ENCODE results near the gene CEACAM8. TPM values are rescaled to one million over a fixed set of nuclear protein-coding genes. Genes with fewer than 3 reads are reported as not detected.
A peak's percentile ranks its signal among the peaks of the same experiment; 100 is the strongest.
"Not testable (repeated sequence)": the region's sequence is repeated elsewhere in the genome, so short reads cannot be mapped to it uniquely, and the experiment has no call there.

CEACAM8 gene
- total RNA-seq, 2 experiments from 2014 or later: not detected

- intact Hi-C loops (cut with DNase I, micrococcal nuclease); H3K9me3 Mint-ChIP-seq (ENCODE audit: low read depth); DNase-seq; POLR2A ChIA-PET; H3K36me3 Mint-ChIP-seq (ENCODE audit: low read depth); H3K27ac Mint-ChIP-seq; H3K4me3 Mint-ChIP-seq; H3K27me3 Mint-ChIP-seq; H3K4me1 Mint-ChIP-seq; ATAC-seq: not testable (repeated sequence)
- CTCF ChIA-PET: interaction anchor here (10.8 kb wide), 1 partner anchor 84 kb away, joined by 107 read pairs; no protein-coding TSS in a partner anchor
Observed at GRCh38 chr19:42535276-42535675, 59.4 kb downstream of the CEACAM8 start.

GRCh38 chr19:42534391-42534790 is 60.3 kb downstream of the CEACAM8 start:
- Mint-ChIP-seq H3K4me1 (peaks cover under 1% of the 10 kb centered on the region), H3K4me3 (no peak overlapping the region), H3K9me3 (ENCODE audit: low read depth) (no peaks in the 10 kb centered on the region), H3K36me3 (ENCODE audit: low read depth) (no peaks in the 10 kb centered on the region), H3K27me3 (peaks cover 2% of the 10 kb centered on the region), H3K27ac (no peak overlapping the region)
- intact Hi-C loops (cut with DNase I, micrococcal nuclease): no loop called here
- no peak for DNase-seq
- ChIA-PET POLR2A (no interaction called here), CTCF (interaction anchor here (0.5 to 10.8 kb wide), 2 partner anchors 83 to 161 kb away, joined by 3 to 107 read pairs; no protein-coding TSS in a partner anchor)
- no peak for ATAC-seq

- Mint-ChIP-seq H3K4me3 (no peak overlapping the region), H3K36me3 (ENCODE audit: low read depth) (no peaks in the 10 kb centered on the region), H3K27me3 (no peaks in the 10 kb centered on the region), H3K9me3 (ENCODE audit: low read depth) (no peaks in the 10 kb centered on the region), H3K4me1 (peaks cover 15% of the 10 kb centered on the region), H3K27ac (no peak overlapping the region)
- DNase-seq: no peak
- ChIA-PET CTCF (interaction anchor here (10.8 kb wide), 1 partner anchor 82 kb away, joined by 107 read pairs; no protein-coding TSS in a partner anchor), POLR2A (no interaction called here)
- ATAC-seq: no peak
- intact Hi-C loops (cut with DNase I, micrococcal nuclease): no loop called here
Observed at GRCh38 chr19:42532891-42533290, 61.8 kb downstream of the CEACAM8 start.

DNA sequence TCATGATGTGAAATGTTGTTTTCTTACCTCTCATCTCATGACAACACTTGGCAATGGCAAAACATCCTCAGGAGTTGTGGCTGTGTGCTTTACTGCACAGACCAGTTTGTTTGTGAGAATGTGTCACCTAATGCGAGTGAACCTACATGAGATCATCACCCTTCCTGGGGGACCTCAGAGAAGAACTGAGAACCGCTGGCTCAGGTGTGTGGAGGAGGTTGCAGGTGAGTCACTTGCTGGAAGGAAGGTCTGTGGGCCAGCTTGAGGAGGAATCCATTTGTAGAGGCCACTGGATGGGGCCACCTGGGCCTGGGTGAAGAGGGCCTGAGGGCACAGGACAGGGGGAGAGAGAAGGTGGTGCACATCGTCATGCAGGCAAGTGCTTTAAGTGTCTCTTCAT is 63.4 kb downstream of the CEACAM8 start:
- intact Hi-C loops (cut with DNase I, micrococcal nuclease): no loop called here
- Mint-ChIP-seq H3K9me3 (ENCODE audit: low read depth) (no peaks in the 10 kb centered on the region), H3K4me3 (no peak overlapping the region), H3K27ac (no peak overlapping the region), H3K27me3 (no peaks in the 10 kb centered on the region), H3K36me3 (ENCODE audit: low read depth) (no peaks in the 10 kb centered on the region), H3K4me1 (peaks cover 24% of the 10 kb centered on the region)
- DNase-seq: peak; percentile 23
- ChIA-PET CTCF (interaction anchor here (0.7 to 10.8 kb wide), 7 partner anchors 16 to 127 kb away, joined by 3 to 107 read pairs (median 6); partner anchors contain the start of gene CXCL17), POLR2A (no interaction called here)
- no peak for ATAC-seq

Other genes with a start within 250 kb of the CEACAM8 start
- gene CNFN, start 204.6 kb downstream of the CEACAM8 start, total RNA-seq: not detected
- 10 to 100 TPM; 27.8 to 32.8 TPM for gene LIPE, start 167.5 kb downstream of the CEACAM8 start, total RNA-seq
- gene CXCL17, start 152.0 kb downstream of the CEACAM8 start, total RNA-seq: not detected
- gene CEACAM1, start 66.4 kb downstream of the CEACAM8 start, total RNA-seq: 1 to 10 TPM; 2.0 to 3.6 TPM
- not detected for gene PSG3, start 145.6 kb upstream of the CEACAM8 start, total RNA-seq
- not detected for gene PSG8, start 170.8 kb upstream of the CEACAM8 start, total RNA-seq

Measured in activated CD4-positive, alpha-beta T cell treated with anti-CD3 and anti-CD28 coated beads for 36 hours (primary cell).